Measurements from ENCODE around the gene CD300E.

- no peak for TF ChIP-seq CTCF (IDR thresholded peaks at IDR 0.05; ENCODE audit: low read depth, low read length, poor library complexity, severe bottlenecking)
- no peak for TF ChIP-seq EZH2phosphoT487 (IDR thresholded peaks at IDR 0.05; ENCODE audit: borderline replicate concordance, low read length)
Measured at GRCh38 chr17:74579900-74580299, 43.6 kb downstream of the CD300E start.
